Esophagus mucosa (tissue), 1 donor: Measurements from ENCODE around the gene TMEM209. TPM values are rescaled to one million over a fixed set of nuclear protein-coding genes. Genes with fewer than 3 reads are reported as not detected.
"Not testable (repeated sequence)": the region's sequence is repeated elsewhere in the genome, so short reads cannot be mapped to it uniquely, and the experiment has no call there.

Experiments used
- ATAC-seq: fragments of 200-7000 bp; cut with Tn5 transposase; one replicate; pipeline ENCODE4 v1.9.1; 2020
- total RNA-seq: library from RNA; stranded (reverse); gene quantifications from one replicate; pipeline ENCODE4 v1.2.4, GENCODE V29; 2023
- donor health status: DM: yes; HTN: yes; CAD: no.

TMEM209 gene
- total RNA-seq, 1 donor from 2014 or later, result 14.9 TPM

- no peak for ATAC-seq
These were observed 44.8 kb downstream of the TMEM209 start for GRCh38 chr7:130160455-130160854.

- no peak for ATAC-seq
These were observed 45.2 kb downstream of the TMEM209 start for GRCh38 chr7:130160023-130160422.

- ATAC-seq, result no peak
These were observed 47.5 kb downstream of the TMEM209 start for GRCh38 chr7:130157700-130158099.

GRCh38 chr7:130156140-130156539 lies 49.1 kb downstream of the TMEM209 start:
- no peak for ATAC-seq

- ATAC-seq, result peak; percentile 10
These were observed 50.5 kb downstream of the TMEM209 start for GRCh38 chr7:130154501-130155317.

- peak; percentile 55 for ATAC-seq
These were observed 51.1 kb downstream of the TMEM209 start for GRCh38 chr7:130154131-130154500.

GRCh38 chr7:130153211-130153908 lies 51.8 kb downstream of the TMEM209 start:
- ATAC-seq, result peak; percentile 37

GRCh38 chr7:130152493-130153210 lies 52.6 kb downstream of the TMEM209 start:
- ATAC-seq, result peak; percentile 49

- ATAC-seq, result no peak
These were observed 53.4 kb downstream of the TMEM209 start for GRCh38 chr7:130151591-130152492.

GRCh38 chr7:130150587-130150986 lies 54.6 kb downstream of the TMEM209 start:
- ATAC-seq, result no peak

- no peak for ATAC-seq
These were observed 55.7 kb downstream of the TMEM209 start for GRCh38 chr7:130149281-130150139.

- ATAC-seq, result no peak
These were observed 56.6 kb downstream of the TMEM209 start for GRCh38 chr7:130148561-130148960.

- no peak for ATAC-seq
These were observed 57.4 kb downstream of the TMEM209 start for GRCh38 chr7:130147710-130148325.

- ATAC-seq, result no peak
These were observed 58.4 kb downstream of the TMEM209 start for GRCh38 chr7:130146693-130147405.

- ATAC-seq, result not testable (repeated sequence)
These were observed 59.1 kb downstream of the TMEM209 start for GRCh38 chr7:130146142-130146541.

GRCh38 chr7:130145424-130146100 lies 59.6 kb downstream of the TMEM209 start:
- ATAC-seq, result no peak

GRCh38 chr7:130144312-130145171 lies 60.7 kb downstream of the TMEM209 start:
- no peak for ATAC-seq

GRCh38 chr7:130143986-130144311 lies 61.3 kb downstream of the TMEM209 start:
- no peak for ATAC-seq

GRCh38 chr7:130143334-130143732 lies 61.9 kb downstream of the TMEM209 start:
- no peak for ATAC-seq
